OCI-LY1 (cell line): ENCODE data around the gene CCL19.

Source experiments
- H2AFZ ChIP-seq: fragments of 200-600 bp; sonication (generic), shearing (Covaris generic); 2 replicates; pipeline ENCODE4 v1.6.0; 2014; ENCODE audit warnings: antibody characterized with exemption, mild to moderate bottlenecking, low read length
- H3F3A ChIP-seq: fragments of 200-600 bp; sonication (generic), shearing (Covaris generic); 2 replicates; pipeline ENCODE4 v1.6.0; 2014; ENCODE audit warnings: mild to moderate bottlenecking, antibody characterized with exemption, low read length, moderate library complexity; ENCODE audit not compliant: insufficient read depth
- H3K27ac ChIP-seq: fragments of 200-600 bp; sonication (generic); 2 replicates; pipeline ENCODE4 v1.5.1; 2014; ENCODE audit warnings: low read length, mixed run types, mild to moderate bottlenecking, low read depth; ENCODE audit not compliant: poor library complexity, severe bottlenecking
- H3K27me3 ChIP-seq: fragments of 200-600 bp; sonication (generic); 2 replicates; pipeline ENCODE4 v1.6.0; 2014; ENCODE audit warnings: antibody characterized with exemption, mild to moderate bottlenecking, low read length, moderate library complexity; ENCODE audit not compliant: insufficient read depth
- H3K36me3 ChIP-seq: fragments of 200-600 bp; sonication (generic); 2 replicates; pipeline ENCODE4 v1.6.1; 2014; ENCODE audit warnings: mild to moderate bottlenecking, antibody characterized with exemption, low read length, moderate library complexity, mixed read lengths; ENCODE audit not compliant: insufficient read depth
- H3K4me1 ChIP-seq: fragments of 200-600 bp; sonication (generic); 2 replicates; pipeline ENCODE4 v1.5.1; 2014; ENCODE audit warnings: mild to moderate bottlenecking, low read length, moderate library complexity; ENCODE audit not compliant: insufficient read depth, severe bottlenecking
- H3K4me2 ChIP-seq: fragments of 200-600 bp; sonication (generic), shearing (Covaris generic); 2 replicates; pipeline ENCODE4 v1.6.1; 2014; ENCODE audit warnings: low read length
- H3K4me3 ChIP-seq: fragments of 200-600 bp; sonication (generic); 2 replicates; pipeline ENCODE4 v1.5.1; 2014; ENCODE audit warnings: low read length, low read depth, mild to moderate bottlenecking, mixed read lengths; ENCODE audit not compliant: poor library complexity, severe bottlenecking
- H3K79me2 ChIP-seq: fragments of 200-600 bp; shearing (Covaris generic); 2 replicates; pipeline ENCODE4 v1.6.1; 2016; ENCODE audit warnings: mixed run types, low read length, mixed read lengths; ENCODE audit not compliant: insufficient read depth
- H3K9ac ChIP-seq: fragments of 200-600 bp; sonication (generic), shearing (Covaris generic); 2 replicates; pipeline ENCODE4 v1.6.1; 2014; ENCODE audit warnings: mild to moderate bottlenecking, low read length, mixed read lengths
- H3K9me2 ChIP-seq: fragments of 200-600 bp; sonication (generic), shearing (Covaris generic); 2 replicates; pipeline ENCODE4 v1.6.1; 2014; ENCODE audit warnings: low read depth, mild to moderate bottlenecking, low read length, mixed read lengths
- H3K9me3 ChIP-seq: fragments of 200-600 bp; shearing (Covaris generic); 2 replicates; pipeline ENCODE4 v1.6.1; 2014; ENCODE audit warnings: low read length, mixed read lengths
- H4K20me1 ChIP-seq: fragments of 200-600 bp; sonication (generic), shearing (Covaris generic); 2 replicates; pipeline ENCODE4 v1.6.0; 2016; ENCODE audit warnings: mild to moderate bottlenecking, low read length; ENCODE audit not compliant: insufficient read depth
- EZH2 ChIP-seq: fragments of 200-600 bp; sonication (generic), shearing (Covaris generic); IDR thresholded peaks from 2 replicates; pipeline ENCODE4 v1.8.0; 2017; ENCODE audit warnings: borderline replicate concordance, mixed run types, mild to moderate bottlenecking, antibody characterized with exemption, low read length, moderate library complexity, mixed read lengths
- TF ChIP-seq, protein P1 (sequence below): fragments of 200-600 bp; sonication (generic), shearing (Covaris generic); IDR thresholded peaks from 2 replicates; pipeline ENCODE4 v1.5.1; 2017; ENCODE audit warnings: mild to moderate bottlenecking, antibody characterized with exemption, low read length, moderate library complexity, mixed read lengths

Gene CCL19

DNA sequence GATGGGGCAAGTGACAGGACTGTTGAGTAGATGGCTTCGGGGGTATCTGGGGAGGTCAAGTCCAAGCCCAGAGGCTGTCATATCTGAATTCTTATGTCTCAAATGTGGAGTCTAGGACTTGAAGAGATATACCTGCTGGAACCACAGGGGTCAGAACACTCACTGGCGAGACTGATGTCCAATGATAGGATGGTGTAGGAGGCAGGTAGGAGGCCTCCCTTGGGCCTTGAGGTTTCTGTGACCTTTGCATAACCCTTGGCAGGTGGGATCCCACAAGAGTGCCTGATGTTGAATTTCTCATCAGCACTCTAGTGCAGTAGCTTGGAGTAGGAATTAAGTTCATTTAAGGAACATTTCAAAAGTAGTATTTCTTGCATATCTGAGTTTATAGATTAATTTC, 16.1 kb upstream of the CCL19 start:
- H3K4me2 ChIP-seq, result no peak overlapping the region
- no peak overlapping the region for H3K4me3 ChIP-seq
- no peaks in the 10 kb centered on the region for H3F3A ChIP-seq
- no peaks in the 10 kb centered on the region for H3K36me3 ChIP-seq
- no peaks in the 10 kb centered on the region for H3K79me2 ChIP-seq
- no peaks in the 10 kb centered on the region for H3K4me1 ChIP-seq
- no peaks in the 10 kb centered on the region for H3K9me3 ChIP-seq
- H3K9ac ChIP-seq, result no peak overlapping the region
- H3K9me2 ChIP-seq, result no peaks in the 10 kb centered on the region
- H4K20me1 ChIP-seq, result no peaks in the 10 kb centered on the region
- H2AFZ ChIP-seq, result no peak overlapping the region
- H3K27ac ChIP-seq, result no peak overlapping the region
- TF ChIP-seq EZH2, result no peak
- TF ChIP-seq, protein P1, sequence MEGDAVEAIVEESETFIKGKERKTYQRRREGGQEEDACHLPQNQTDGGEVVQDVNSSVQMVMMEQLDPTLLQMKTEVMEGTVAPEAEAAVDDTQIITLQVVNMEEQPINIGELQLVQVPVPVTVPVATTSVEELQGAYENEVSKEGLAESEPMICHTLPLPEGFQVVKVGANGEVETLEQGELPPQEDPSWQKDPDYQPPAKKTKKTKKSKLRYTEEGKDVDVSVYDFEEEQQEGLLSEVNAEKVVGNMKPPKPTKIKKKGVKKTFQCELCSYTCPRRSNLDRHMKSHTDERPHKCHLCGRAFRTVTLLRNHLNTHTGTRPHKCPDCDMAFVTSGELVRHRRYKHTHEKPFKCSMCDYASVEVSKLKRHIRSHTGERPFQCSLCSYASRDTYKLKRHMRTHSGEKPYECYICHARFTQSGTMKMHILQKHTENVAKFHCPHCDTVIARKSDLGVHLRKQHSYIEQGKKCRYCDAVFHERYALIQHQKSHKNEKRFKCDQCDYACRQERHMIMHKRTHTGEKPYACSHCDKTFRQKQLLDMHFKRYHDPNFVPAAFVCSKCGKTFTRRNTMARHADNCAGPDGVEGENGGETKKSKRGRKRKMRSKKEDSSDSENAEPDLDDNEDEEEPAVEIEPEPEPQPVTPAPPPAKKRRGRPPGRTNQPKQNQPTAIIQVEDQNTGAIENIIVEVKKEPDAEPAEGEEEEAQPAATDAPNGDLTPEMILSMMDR, result no peak
- no peaks in the 10 kb centered on the region; the same call in 1 of the 2 replicates for H3K27me3 ChIP-seq

DNA sequence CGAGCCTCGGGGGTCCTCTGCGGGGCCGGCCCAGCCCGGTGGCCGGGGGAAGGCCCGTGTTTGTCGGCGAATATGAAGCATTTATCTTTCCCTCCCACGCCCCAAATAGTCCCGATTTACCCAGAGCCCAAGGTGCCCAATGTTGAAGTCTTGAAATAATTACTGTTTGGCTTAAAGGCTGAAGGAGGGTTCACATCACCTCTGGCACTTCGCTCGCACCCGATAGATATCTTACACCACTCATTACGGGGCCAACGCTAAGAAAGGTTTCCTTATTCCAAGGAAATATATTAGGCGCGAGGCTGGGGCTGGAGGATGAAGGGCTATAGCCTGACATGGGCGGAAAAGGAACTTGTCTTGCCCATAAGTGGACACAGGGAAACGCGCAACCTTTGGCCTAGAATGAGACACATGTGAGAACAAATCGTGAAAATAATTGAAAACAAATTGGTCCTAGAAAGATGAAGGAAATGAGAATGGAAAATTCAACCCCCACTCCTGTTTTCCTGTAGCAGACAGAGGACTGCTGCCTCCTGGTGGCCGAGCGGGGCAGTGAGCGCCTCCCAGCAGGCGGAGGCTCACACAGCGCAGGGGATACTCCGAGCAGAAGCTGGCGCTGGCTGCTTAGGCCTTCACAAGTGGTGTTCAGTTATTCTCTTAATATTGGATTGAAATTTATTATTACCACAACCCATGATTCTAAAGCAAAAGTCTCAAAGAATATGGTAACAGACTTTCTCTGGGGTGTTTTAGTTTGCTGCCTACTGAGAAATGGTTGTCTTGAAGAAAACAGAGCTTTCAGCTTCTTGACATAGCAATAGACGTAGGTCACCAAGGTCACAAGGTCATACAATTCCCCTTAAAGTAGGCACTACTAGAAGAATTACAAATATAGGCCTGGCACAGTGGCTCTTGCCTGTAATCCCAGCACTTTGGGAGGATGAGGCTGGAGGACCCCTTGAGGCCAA, 11.0 kb upstream of the CCL19 start:
- H3F3A ChIP-seq, result no peaks in the 10 kb centered on the region
- peaks cover 3% of the 10 kb centered on the region; the same call in 1 of the 2 replicates for H3K27me3 ChIP-seq
- H4K20me1 ChIP-seq, result no peaks in the 10 kb centered on the region
- no peaks in the 10 kb centered on the region for H3K79me2 ChIP-seq
- H3K9me2 ChIP-seq, result no peaks in the 10 kb centered on the region
- H3K4me1 ChIP-seq, result peaks cover 8% of the 10 kb centered on the region
- TF ChIP-seq, protein P1, result peak; percentile 99
- TF ChIP-seq EZH2, result no peak
- no peaks in the 10 kb centered on the region for H3K9me3 ChIP-seq
- H2AFZ ChIP-seq, result no peak overlapping the region
- no peak overlapping the region; the same call in 1 of the 2 replicates for H3K9ac ChIP-seq
- H3K4me2 ChIP-seq, result peak overlapping the region; percentile 65
- H3K4me3 ChIP-seq, result peak overlapping the region; percentile 47
- H3K27ac ChIP-seq, result no peak overlapping the region
- H3K36me3 ChIP-seq, result no peaks in the 10 kb centered on the region

DNA sequence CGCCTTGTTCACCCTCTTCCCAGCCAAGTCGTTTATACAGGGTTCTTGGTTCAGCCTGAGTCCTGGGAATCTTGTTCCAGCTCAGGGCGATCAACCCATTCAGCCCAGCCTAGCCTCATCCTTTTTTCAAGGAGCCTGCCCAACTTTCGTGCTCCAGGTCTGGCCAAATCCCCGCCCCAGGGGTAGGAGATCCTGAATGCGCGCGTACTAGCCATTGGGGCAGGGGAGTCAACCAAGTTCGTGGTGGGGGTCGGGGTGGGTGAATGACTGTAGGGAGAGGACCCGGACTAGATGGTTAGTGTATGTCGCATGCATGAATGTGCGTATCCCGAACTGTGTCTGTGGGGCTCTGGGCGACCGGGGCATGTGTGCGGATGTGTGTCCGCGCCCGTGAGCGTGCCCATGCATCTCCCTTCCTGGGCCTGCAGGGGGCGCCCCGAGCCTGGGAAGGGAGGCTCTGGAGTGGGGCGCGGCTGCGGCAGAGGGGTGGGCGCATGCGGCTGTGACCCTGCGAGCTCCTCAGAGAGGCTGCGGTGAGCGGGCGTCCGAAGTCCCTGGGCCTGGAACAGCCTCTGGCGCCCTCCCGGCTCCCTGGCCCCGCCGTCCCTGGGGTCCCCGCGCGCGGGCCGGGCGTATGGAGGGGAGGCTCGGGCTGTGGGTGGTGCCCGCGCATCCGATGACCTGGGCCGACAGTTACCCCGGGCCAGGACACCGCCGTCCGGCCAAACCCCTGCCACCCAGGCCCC, 10.1 kb upstream of the CCL19 start:
- Histone ChIP-seq H4K20me1 (no peaks in the 10 kb centered on the region), H3K36me3 (no peaks in the 10 kb centered on the region), H3K27me3 (peaks cover 3% of the 10 kb centered on the region; the same call in 1 of the 2 replicates), H3K27ac (no peak overlapping the region), H3K9me2 (no peaks in the 10 kb centered on the region), H3K9me3 (no peaks in the 10 kb centered on the region), H3K4me1 (peaks cover 8% of the 10 kb centered on the region), H2AFZ (no peak overlapping the region), H3K79me2 (no peaks in the 10 kb centered on the region), H3K4me3 (peak overlapping the region; percentile 47), H3F3A (no peaks in the 10 kb centered on the region), H3K4me2 (peak overlapping the region; percentile 65), H3K9ac (no peak overlapping the region; the same call in 1 of the 2 replicates)
- TF ChIP-seq, protein P1, result peak; percentile 86
- no peak for TF ChIP-seq EZH2
